A549 (cell line): Measurements from ENCODE around the gene ZNF205. TPM values are rescaled to one million over a fixed set of nuclear protein-coding genes. Genes with fewer than 3 reads are reported as not detected.

Experiments used
- ATAC-seq, 2 experiments: fragments of 200-7000 bp in 1 of 2; fragments of >200 bp in 1 of 2; cut with Nextera tagmentation in 1 of 2; cut with Tn5 transposase in 1 of 2; 3 replicates each; pipeline versions ENCODE4 v1.8.0 to v1.9.1; 2018 to 2020; ENCODE audit warnings: mild to moderate bottlenecking in 1 of 2, moderate library complexity in 1 of 2
- CTCF ChIA-PET: fragments of 300-600 bp; sonication (Branson Sonifier 250); formaldehyde crosslinking; extraction: SDS; loops from one replicate; lab custom pipeline; 2021; ENCODE audit warnings: antibody characterized with exemption, inconsistent platforms; lab: Yijun Ruan, JAX
- POLR2A ChIA-PET: fragments of 350-600 bp; formaldehyde crosslinking; extraction: SDS; loops from one replicate; lab custom pipeline; 2021; ENCODE audit warnings: antibody characterized with exemption, inconsistent platforms; lab: Yijun Ruan, JAX
- DNase-seq, 2 experiments: peaks; one replicate each; pipeline versions ENCODE4 v3.0.0 to v3.0.0-alpha.2; 2011 to 2016; ENCODE audit warnings: low read depth in 1 of 2, low spot score in 1 of 2
- FAIRE-seq: peaks from 2 replicates; lab custom pipeline; 2011; peaks lifted over from hg19 to GRCh38; lab: Jason Lieb, UNC
- H3K27ac ChIP-seq, 2 experiments: fragments of >200 bp; sonication (Bioruptor Twin); formaldehyde crosslinking; 3 replicates each; pipeline ENCODE4 v1.5.1; 2016 to 2017
- H3K4me1 ChIP-seq: fragments of >200 bp; sonication (Bioruptor Twin); formaldehyde crosslinking; 3 replicates; pipeline ENCODE4 v1.6.1; 2016
- H3K4me2 ChIP-seq: fragments of >200 bp; sonication (Bioruptor Twin); formaldehyde crosslinking; 3 replicates; pipeline ENCODE4 v1.6.1; 2016
- H3K4me3 ChIP-seq: fragments of >200 bp; sonication (Bioruptor Twin); formaldehyde crosslinking; 3 replicates; pipeline ENCODE4 v1.5.1; 2016
- H3K9me3 ChIP-seq: fragments of >200 bp; sonication (Bioruptor Twin); formaldehyde crosslinking; 3 replicates; pipeline ENCODE4 v1.6.1; 2016
- ATOH8 ChIP-seq: fragments of 250-450 bp; sonication (Bioruptor Pico); IDR thresholded peaks from 2 replicates; pipeline ENCODE4 v1.5.0; 2020; ENCODE audit warnings: low read depth, mild to moderate bottlenecking, moderate library complexity
- CBX2 ChIP-seq: fragments of 200-600 bp; sonication (generic); IDR thresholded peaks from 2 replicates; pipeline ENCODE4 v1.6.1; 2016; ENCODE audit warnings: low read depth, mild to moderate bottlenecking, borderline replicate concordance
- CHD4 ChIP-seq: fragments of 200-600 bp; sonication (generic); IDR thresholded peaks from 2 replicates; pipeline ENCODE4 v1.6.1; 2016; ENCODE audit warnings: antibody characterized with exemption, mild to moderate bottlenecking, borderline replicate concordance
- EHF ChIP-seq: fragments of 250-450 bp; sonication (Bioruptor Pico); IDR thresholded peaks from 2 replicates; pipeline ENCODE4 v1.5.0; 2020; ENCODE audit warnings: mild to moderate bottlenecking
- ELK1 ChIP-seq: fragments of 150-350 bp; IDR thresholded peaks from 2 replicates; pipeline ENCODE4 v1.6.1; 2014; ENCODE audit warnings: low read depth, mild to moderate bottlenecking, low read length
- EP300 ChIP-seq, 2 experiments: fragments of >200 bp; sonication (Bioruptor Twin); formaldehyde crosslinking; IDR thresholded peaks; 2 replicates in 1 of 2; 3 replicates in 1 of 2; pipeline ENCODE4 v1.6.1; 2016 to 2017
- ESRRA ChIP-seq: fragments of 150-350 bp; IDR thresholded peaks from 2 replicates; pipeline ENCODE4 v1.6.1; 2014; ENCODE audit warnings: mild to moderate bottlenecking, low read length, borderline replicate concordance
- HDAC2 ChIP-seq: fragments of 200-600 bp; sonication (generic); IDR thresholded peaks from 2 replicates; pipeline ENCODE4 v1.6.1; 2016
- HOXA7 ChIP-seq: fragments of 250-450 bp; sonication (Bioruptor Pico); IDR thresholded peaks from 2 replicates; pipeline ENCODE4 v1.5.0; 2020; ENCODE audit warnings: mild to moderate bottlenecking, moderate library complexity
- JUN ChIP-seq, 2 experiments: fragments of >200 bp; sonication (Bioruptor Twin); formaldehyde crosslinking; IDR thresholded peaks; 2 replicates in 1 of 2; 3 replicates in 1 of 2; pipeline ENCODE4 v1.6.1; 2016 to 2017
- NPAS2 ChIP-seq: fragments of 250-450 bp; sonication (Bioruptor Pico); IDR thresholded peaks from 2 replicates; pipeline ENCODE4 v1.8.0; 2022; ENCODE audit warnings: mild to moderate bottlenecking, moderate library complexity, borderline replicate concordance
- POLR2A ChIP-seq: IDR thresholded peaks from 2 replicates; pipeline ENCODE4 v1.6.1; 2012; ENCODE audit warnings: mild to moderate bottlenecking, low read length
- RAD21 ChIP-seq, 2 experiments: fragments of >200 bp in 1 of 2; sonication (Bioruptor Twin) in 1 of 2; formaldehyde crosslinking in 1 of 2; IDR thresholded peaks in 1 of 2; conservative IDR thresholded peaks in 1 of 2; 2 replicates in 1 of 2; 3 replicates in 1 of 2; pipeline ENCODE4 v1.6.1; 2012 to 2018; ENCODE audit warnings: inconsistent platforms in 1 of 2
- RFX5 ChIP-seq: fragments of 450-650 bp; IDR thresholded peaks from 2 replicates; pipeline ENCODE4 v1.7.1; 2014; ENCODE audit warnings: antibody characterized with exemption, mild to moderate bottlenecking, moderate library complexity
- SMC3 ChIP-seq: fragments of >200 bp; sonication (Bioruptor Twin); formaldehyde crosslinking; IDR thresholded peaks from 3 replicates; pipeline ENCODE4 v1.6.1; 2018; ENCODE audit warnings: inconsistent platforms
- TFCP2L1 ChIP-seq: fragments of 250-450 bp; sonication (Bioruptor Pico); IDR thresholded peaks from 2 replicates; pipeline ENCODE4 v1.5.0; 2021; ENCODE audit warnings: mild to moderate bottlenecking
- TP53 ChIP-seq: fragments of 250-450 bp; sonication (Bioruptor Pico); IDR thresholded peaks from 2 replicates; pipeline ENCODE4 v1.5.0; 2021; ENCODE audit warnings: mild to moderate bottlenecking, moderate library complexity
- ZFP36 ChIP-seq: fragments of 450-650 bp; IDR thresholded peaks from 2 replicates; pipeline ENCODE4 v1.6.1; 2014; ENCODE audit warnings: borderline replicate concordance; ENCODE audit not compliant: partially characterized antibody
- WGBS: methylation state at CpG from one replicate; pipeline ENCODE4 v1.1.6; 2017; ENCODE audit errors: missing lambda C conversion rate; 5-methylcytosine and 5-hydroxymethylcytosine counted together
- polyA plus RNA-seq, 4 experiments: library from polyadenylated mRNA; depleted of rRNA in 3 of 4; stranded (reverse); fragments of >200 nt; fragmentation: RNase III in 1 of 4; extraction: RNeasy Plus Mini Kit Qiagen cat#74134 plus additional on column Dnase treatment in 1 of 4; gene quantifications; 2 replicates in 3 of 4; 3 replicates in 1 of 4; pipeline ENCODE4 v1.2.3, GENCODE V29; 2011 to 2017
- TF ChIP-seq, protein P1 (sequence below): IDR thresholded peaks from 2 replicates; pipeline ENCODE4 v1.6.1; 2012
- TF ChIP-seq, protein P2 (sequence below): fragments of 250-450 bp; sonication (Bioruptor Pico); IDR thresholded peaks from 2 replicates; pipeline ENCODE4 v1.5.0; 2021; ENCODE audit warnings: mild to moderate bottlenecking, moderate library complexity, borderline replicate concordance
- TF ChIP-seq, protein P3 (sequence below): fragments of >200 bp; sonication (Bioruptor Twin); formaldehyde crosslinking; IDR thresholded peaks from 3 replicates; pipeline ENCODE4 v1.6.1; 2016
- TF ChIP-seq, protein P4 (sequence below): fragments of >200 bp; sonication (Bioruptor Twin); formaldehyde crosslinking; IDR thresholded peaks from 3 replicates; pipeline ENCODE4 v1.5.1; 2016

ZNF205 gene
- polyA plus RNA-seq, 2 of the 4 experiments (the other 2 are of a cell fraction): 4.3 to 9.6 TPM

DNA sequence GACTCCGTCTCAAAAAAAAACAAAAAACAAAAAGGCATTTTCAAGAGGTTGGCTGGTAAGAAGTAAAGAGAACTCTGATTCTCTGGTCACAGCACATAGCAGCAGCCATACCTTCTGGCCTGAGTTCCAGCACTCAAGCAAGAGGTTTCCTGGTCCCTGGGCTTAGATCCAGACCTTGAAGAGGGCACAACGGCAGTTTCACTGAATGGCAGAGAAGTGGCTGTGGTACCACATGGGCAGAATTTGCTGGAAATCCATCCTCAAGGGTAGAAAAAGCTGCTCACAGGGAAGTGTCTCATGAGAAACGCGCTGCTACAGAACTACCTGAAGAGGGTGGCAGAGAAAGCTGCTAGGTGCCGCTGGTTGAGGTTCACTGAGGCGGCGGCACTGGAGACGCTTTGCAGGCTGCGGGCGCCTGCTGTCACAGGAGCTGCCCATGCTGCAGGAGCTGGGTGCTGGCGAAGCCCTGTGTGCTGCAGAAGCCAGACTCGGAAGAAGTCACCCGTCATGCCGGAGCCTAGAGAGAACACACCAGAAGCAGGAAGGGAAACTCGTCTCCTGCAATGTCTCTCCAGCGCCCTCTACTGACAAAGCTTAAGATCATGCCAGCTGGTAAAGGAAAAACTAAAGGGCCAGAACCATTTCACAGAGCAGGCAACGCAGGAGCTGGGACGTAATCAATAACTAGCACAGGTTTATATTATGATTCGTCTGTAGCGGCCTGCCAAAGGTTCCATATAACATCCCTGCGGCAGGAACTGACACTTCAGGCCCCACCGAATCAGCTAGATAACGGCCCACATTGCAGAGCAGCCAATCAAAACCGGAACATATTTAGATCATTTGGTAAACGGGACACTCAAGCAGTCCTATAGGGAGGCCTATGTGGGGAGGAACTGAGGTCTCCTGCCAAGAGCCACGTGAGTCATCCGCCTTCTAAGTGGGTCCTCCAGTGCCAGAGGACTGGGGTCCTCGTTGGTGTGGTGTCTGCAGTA is 17.0 kb downstream of the ZNF205 start:
- H3K4me3 ChIP-seq: peak overlapping the region; percentile 34
- peaks cover 18% of the 10 kb centered on the region; the same call in 2 of the 3 replicates for H3K4me1 ChIP-seq
- 23% methylated on average over 28 of the region's 28 CpGs for WGBS
- H3K9me3 ChIP-seq: no peaks in the 10 kb centered on the region
- DNase-seq (peak in 1 of 2 experiments; percentile 87), FAIRE-seq (no peak), ATAC-seq (peak; percentile 70)
- POLR2A ChIA-PET: interaction anchor here (0.6 to 2.6 kb wide), 8 partner anchors 17 to 447 kb away, joined by 3 to 15 read pairs (median 5); partner anchors contain the start of genes KCTD5 and ZNF205
- H3K27ac ChIP-seq: peak overlapping the region; percentile 55 to 86
- peak in 1 of 2 experiments; percentile 42; a peak in 1 of 5 replicates for TF ChIP-seq JUN (IDR thresholded peaks at IDR 0.05)
- TF ChIP-seq, protein P1, sequence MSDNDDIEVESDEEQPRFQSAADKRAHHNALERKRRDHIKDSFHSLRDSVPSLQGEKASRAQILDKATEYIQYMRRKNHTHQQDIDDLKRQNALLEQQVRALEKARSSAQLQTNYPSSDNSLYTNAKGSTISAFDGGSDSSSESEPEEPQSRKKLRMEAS: peak; percentile 43; the same call in 1 of the 2 replicates
- peak; percentile 55 for TF ChIP-seq SMC3
- no peak for TF ChIP-seq TP53 (CRISPR knock-in tag)
- no peak for TF ChIP-seq ZFP36
- TF ChIP-seq CHD4: no peak
- TF ChIP-seq NPAS2 (CRISPR knock-in tag): no peak
- TF ChIP-seq HDAC2: no peak
- no peak for TF ChIP-seq CBX2
- TF ChIP-seq, protein P2, sequence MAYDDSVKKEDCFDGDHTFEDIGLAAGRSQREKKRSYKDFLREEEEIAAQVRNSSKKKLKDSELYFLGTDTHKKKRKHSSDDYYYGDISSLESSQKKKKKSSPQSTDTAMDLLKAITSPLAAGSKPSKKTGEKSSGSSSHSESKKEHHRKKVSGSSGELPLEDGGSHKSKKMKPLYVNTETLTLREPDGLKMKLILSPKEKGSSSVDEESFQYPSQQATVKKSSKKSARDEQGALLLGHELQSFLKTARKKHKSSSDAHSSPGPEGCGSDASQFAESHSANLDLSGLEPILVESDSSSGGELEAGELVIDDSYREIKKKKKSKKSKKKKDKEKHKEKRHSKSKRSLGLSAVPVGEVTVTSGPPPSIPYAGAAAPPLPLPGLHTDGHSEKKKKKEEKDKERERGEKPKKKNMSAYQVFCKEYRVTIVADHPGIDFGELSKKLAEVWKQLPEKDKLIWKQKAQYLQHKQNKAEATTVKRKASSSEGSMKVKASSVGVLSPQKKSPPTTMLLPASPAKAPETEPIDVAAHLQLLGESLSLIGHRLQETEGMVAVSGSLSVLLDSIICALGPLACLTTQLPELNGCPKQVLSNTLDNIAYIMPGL (CRISPR knock-in tag): 0 out of 2 replicates have a peak, but pooled peaks have one; percentile 28
- no peak for TF ChIP-seq RFX5
- peak; percentile 11; the same call in 1 of the 2 replicates for TF ChIP-seq POLR2A
- TF ChIP-seq, protein P3, sequence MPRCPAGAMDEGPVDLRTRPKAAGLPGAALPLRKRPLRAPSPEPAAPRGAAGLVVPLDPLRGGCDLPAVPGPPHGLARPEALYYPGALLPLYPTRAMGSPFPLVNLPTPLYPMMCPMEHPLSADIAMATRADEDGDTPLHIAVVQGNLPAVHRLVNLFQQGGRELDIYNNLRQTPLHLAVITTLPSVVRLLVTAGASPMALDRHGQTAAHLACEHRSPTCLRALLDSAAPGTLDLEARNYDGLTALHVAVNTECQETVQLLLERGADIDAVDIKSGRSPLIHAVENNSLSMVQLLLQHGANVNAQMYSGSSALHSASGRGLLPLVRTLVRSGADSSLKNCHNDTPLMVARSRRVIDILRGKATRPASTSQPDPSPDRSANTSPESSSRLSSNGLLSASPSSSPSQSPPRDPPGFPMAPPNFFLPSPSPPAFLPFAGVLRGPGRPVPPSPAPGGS: no peak
- TF ChIP-seq, protein P4, sequence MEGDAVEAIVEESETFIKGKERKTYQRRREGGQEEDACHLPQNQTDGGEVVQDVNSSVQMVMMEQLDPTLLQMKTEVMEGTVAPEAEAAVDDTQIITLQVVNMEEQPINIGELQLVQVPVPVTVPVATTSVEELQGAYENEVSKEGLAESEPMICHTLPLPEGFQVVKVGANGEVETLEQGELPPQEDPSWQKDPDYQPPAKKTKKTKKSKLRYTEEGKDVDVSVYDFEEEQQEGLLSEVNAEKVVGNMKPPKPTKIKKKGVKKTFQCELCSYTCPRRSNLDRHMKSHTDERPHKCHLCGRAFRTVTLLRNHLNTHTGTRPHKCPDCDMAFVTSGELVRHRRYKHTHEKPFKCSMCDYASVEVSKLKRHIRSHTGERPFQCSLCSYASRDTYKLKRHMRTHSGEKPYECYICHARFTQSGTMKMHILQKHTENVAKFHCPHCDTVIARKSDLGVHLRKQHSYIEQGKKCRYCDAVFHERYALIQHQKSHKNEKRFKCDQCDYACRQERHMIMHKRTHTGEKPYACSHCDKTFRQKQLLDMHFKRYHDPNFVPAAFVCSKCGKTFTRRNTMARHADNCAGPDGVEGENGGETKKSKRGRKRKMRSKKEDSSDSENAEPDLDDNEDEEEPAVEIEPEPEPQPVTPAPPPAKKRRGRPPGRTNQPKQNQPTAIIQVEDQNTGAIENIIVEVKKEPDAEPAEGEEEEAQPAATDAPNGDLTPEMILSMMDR: peak; percentile 93
- no peak for TF ChIP-seq HOXA7 (CRISPR knock-in tag)
- TF ChIP-seq RAD21 (conservative IDR thresholded peaks at IDR 0.05 in 1 of 2, IDR thresholded peaks at IDR 0.05 in 1 of 2): peak; percentile 59 to 69; a peak in 4 of 5 replicates
- CTCF ChIA-PET: interaction anchor here (0.7 to 11.1 kb wide), 33 partner anchors 10 to 148 kb away, joined by 3 to 186 read pairs (median 8); partner anchors contain the start of genes IL32, ZNF205 and ZSCAN10
- peak overlapping the region; percentile 78 for H3K4me2 ChIP-seq

DNA sequence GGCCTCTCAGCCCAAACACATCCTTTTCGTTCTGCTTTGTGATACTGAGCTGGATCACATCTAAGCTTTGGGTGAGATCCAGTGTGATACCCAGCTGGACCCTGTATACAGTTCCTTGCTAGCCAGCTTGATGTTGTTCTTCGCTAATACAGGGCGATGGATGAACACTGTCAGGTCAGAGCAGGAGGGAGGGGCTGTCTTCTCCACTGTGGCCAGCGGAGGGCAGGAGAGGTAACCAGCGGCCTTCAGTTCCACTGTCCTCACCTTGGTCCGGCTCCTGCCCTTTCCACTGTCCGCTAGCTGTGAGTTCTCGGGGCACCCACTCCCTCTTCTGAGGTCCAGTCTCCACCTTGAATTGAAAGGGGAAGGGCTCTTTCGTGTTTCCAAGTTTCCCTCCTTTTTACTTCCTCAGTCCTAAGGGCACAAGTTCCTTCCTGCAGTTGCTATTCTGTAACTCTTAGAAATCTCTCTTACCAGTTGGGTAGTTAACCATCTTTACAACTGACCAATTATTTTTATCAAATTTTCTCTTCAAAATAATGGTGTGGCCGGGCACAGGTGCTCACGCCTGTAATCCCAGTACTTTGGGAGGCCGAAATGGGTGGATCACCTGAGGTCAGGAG is 19.5 kb downstream of the ZNF205 start:
- peak in 1 of 2 experiments; percentile 47; a peak in 3 of 6 replicates for ATAC-seq
- POLR2A ChIA-PET: interaction anchor here (0.7 kb wide), 1 partner anchor 40 kb away, joined by 3 read pairs; no protein-coding TSS in a partner anchor
- TF ChIP-seq ESRRA: no peak
- TF ChIP-seq, protein P2 (CRISPR knock-in tag): no peak
- TF ChIP-seq RAD21 (conservative IDR thresholded peaks at IDR 0.05 in 1 of 2, IDR thresholded peaks at IDR 0.05 in 1 of 2): peak in 1 of 2 experiments; percentile 21; a peak in 1 of 5 replicates
- TF ChIP-seq ELK1: no peak
- TF ChIP-seq TFCP2L1 (CRISPR knock-in tag): no peak
- no peak for TF ChIP-seq JUN (IDR thresholded peaks at IDR 0.05)
- no peak for TF ChIP-seq ATOH8 (CRISPR knock-in tag)
- no peak for TF ChIP-seq EHF (CRISPR knock-in tag)
- TF ChIP-seq EP300 (IDR thresholded peaks at IDR 0.05): no peak
- TF ChIP-seq ZFP36: no peak
- TF ChIP-seq, protein P1: no peak

More for the DNA sequence above, 19.5 kb downstream of the ZNF205 start:
- DNase-seq (peak in 1 of 2 experiments; percentile 70), FAIRE-seq (no peak)
- no peak overlapping the region for H3K27ac ChIP-seq
- no peaks in the 10 kb centered on the region for H3K9me3 ChIP-seq
- WGBS: 69% methylated on average over 12 of the region's 12 CpGs
- H3K4me2 ChIP-seq: no peak overlapping the region
- no peak overlapping the region for H3K4me3 ChIP-seq
- H3K4me1 ChIP-seq: peaks cover 20% of the 10 kb centered on the region; the same call in 2 of the 3 replicates
- CTCF ChIA-PET: interaction anchor here (0.6 to 11.1 kb wide), 20 partner anchors 7 to 173 kb away, joined by 3 to 186 read pairs (median 4); partner anchors contain the start of gene IL32
